ENCODE results near the gene NT5DC2.
A peak's percentile ranks its signal among the peaks of the same experiment; 100 is the strongest.

NT5DC2 gene

DNA sequence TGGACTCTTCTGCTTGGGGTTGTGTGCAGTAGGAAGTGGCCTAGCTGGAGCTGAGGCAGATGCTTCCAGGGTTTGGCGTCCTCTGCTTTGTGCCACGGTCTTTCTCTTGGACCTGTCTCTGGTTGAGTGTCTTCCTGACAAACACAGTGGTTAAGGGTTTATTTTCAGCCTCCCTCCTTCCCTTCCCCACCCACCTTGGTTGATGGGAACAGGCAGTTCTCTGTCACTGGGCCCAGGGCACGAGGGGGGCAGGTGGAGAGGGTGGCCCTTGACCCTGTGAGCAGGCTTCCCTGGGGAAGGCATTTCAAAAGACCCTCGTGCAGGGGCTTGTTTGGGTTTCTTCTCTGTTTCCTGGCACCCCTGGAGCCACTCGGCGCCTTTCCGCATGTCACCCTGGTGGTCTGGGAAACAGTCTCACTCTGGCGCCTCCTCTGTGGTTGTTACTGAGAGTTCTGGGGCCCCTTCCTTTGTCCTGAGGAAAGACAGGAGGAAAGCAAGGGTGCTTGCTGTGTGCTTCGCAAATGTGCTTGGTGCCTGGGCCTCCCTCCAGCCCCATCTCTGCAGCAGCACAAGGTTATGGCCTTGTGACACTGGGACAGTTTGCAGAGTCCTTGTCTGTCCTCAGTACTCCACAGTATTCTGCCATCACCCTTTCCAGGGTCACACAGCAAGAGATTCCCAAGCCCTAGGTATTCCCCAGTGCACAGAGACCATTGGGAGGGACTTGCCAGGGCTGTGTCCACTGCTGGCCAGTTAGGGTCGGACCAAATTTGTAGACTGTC lies 48.8 kb downstream of the NT5DC2 start:
- DNase-seq, result no peak

DNA sequence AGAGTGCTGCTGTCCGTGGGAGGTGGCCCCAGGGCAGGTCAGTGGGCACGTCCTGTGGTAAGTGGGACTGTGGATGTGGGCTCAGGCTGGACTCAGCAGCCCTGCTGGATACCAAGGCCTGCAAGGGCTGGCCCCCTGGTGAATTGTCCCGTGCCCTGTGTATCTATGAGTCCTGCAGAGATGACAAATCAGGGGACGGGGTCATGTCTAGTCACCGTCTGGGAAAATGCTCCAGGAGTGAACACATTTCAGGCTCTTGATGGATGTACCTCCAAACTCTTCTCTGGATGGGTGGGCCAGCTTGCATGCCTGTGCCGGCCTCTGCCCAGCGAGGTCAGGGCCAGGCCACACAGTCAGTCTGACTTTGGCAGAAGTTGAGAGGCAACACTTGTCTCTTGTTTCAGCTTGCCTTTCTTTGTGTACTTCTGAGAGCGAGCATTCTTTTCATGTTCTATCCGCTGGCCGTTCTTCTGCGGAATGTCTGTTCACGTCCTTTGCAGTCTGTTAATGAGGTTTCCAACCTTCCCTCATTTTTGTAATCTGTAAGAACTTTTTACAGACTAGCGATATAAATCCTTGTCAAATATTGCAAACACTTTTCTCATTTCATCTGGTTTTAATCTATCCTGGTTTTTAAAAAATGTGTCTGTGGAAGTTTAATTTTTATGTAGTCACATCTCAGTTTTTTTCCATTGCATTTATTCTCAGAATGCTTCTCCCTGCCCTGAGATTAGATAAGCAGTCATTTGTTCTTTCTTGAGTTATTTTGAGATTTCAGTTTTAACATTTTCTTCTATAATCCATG lies 49.9 kb downstream of the NT5DC2 start:
- no peak for DNase-seq

DNA sequence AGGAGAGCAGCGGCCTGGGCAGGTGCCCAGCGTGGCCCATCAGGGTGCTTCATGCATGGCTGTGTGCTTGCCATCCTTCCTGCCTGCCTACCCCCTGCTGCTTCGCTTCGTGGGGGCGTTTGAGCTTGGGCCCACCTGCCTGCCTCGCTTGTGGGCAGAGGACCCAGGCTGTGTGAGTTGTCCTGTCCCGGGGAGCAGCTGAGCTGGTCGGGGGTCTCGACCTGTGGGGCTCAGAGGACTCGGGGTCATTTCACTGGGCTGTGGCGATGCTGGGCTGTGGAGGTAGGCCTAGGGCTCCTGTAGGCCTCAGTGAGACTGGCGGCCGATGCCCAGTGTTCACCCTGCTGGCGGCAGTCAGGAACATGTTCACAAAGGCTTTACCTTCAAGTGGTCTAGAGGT lies 50.6 kb downstream of the NT5DC2 start:
- no peak for DNase-seq

DNA sequence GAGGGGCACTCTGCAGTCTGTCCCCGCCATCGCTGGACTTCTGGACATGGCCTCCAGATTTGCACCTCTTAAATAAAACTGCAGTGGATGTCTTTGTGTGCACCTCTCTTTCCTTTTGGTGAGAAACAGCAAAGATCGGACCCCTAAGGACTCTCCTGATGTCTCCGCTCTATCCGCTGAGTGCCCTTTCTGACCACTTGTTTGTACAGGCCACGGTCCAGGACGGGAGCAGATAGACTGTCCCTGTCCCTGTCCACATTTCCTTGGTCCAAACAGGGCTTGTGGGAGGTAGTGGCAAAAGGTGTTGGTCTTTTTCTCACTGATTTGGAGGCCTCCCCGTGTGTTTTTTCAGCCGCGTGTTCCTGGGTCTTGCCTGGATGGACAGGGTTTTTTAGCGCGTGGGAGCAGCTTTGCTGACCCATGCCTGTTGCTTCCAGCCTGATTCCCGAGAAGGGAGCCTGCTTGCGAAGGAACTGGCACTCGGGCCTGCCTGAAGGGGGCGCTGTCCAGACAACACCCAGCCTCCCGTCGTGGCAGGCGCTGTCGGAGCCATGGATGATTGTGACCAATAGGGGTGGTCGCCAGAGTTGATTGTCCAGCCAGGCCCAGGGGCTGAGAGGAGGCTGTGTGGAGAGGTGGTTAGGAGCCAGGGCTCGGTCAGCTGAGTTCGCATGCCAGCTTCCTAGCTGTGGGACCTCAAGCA lies 51.7 kb downstream of the NT5DC2 start:
- peak; percentile 75 for DNase-seq

DNA sequence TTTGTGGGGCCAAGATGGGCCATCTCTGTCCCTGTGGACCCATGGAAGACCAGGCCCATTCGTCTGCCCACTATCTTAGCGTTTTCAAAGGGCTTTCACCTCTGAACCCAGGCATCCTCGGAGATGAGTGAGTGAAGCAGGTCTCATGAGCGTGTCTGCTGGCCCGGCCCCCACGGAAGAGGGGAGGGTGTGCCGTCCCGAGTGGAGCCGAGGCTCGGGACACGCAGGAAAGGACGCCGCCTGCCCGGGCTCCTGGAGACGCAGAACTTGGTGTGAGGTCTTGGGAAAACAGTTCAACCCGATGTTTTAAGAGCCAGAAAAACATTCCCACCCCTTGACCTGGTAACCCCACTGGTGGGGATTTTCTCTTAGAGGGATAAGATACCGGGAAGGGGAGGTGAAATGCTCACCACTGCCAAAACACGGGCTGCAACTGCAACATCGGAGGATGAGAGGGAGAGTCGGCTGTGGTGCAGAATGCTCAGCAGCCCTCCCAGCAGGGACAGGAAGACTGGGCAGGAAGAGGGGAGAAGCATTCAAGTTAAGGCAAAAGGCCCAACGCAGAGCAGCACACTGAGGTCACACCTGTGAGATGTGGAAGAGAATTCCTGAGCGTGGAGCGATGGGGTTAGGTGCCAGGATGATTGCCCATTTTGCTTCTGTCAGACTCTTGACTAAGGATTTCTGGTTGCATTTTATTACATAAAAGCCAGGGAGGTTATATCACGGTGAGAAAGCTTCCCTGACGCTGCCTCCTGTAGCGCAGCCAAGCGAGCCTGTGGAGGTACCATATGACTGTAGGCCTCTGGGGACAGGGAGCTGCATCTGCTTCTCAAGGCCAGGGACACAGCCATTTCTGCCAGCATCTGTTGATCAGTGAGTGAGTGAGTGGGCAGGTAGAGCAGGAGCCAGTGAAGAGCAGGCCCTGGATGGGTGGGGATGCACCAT lies 52.6 kb downstream of the NT5DC2 start:
- DNase-seq, result no peak

DNA sequence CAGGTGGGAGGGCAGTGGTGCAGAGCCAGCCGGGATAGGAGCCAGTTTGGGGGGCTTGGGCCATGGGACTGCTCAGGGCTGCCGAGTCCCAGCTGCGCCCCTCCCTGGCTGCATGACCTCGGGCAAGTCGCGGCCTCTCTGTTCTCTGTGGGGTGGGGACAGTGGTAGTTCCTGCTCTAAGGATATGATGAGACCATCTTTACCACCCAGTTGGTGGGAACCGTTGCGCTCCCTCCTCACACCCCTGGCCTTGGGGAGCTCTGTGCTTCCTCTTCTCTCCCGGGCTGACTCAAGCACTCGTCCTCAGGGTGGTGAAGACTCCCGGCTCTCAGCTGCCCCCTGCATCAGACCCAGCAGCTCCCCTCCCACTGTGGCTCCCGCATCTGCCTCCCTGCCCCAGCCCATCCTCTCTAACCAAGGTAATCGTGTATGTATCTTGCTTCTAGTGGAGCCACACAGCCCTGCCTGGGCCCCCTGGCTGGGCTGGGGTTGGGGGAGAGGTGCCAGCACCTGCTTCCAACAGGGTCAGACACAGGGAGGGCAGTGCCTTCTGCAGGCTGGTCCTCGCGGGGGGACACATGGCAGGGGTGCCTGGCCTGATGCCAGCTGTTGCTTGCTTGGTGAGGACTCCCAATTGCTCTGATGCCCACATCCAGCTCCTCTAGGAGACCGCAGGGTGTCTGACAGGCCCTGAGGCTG lies 53.6 kb downstream of the NT5DC2 start:
- DNase-seq, result no peak

DNA sequence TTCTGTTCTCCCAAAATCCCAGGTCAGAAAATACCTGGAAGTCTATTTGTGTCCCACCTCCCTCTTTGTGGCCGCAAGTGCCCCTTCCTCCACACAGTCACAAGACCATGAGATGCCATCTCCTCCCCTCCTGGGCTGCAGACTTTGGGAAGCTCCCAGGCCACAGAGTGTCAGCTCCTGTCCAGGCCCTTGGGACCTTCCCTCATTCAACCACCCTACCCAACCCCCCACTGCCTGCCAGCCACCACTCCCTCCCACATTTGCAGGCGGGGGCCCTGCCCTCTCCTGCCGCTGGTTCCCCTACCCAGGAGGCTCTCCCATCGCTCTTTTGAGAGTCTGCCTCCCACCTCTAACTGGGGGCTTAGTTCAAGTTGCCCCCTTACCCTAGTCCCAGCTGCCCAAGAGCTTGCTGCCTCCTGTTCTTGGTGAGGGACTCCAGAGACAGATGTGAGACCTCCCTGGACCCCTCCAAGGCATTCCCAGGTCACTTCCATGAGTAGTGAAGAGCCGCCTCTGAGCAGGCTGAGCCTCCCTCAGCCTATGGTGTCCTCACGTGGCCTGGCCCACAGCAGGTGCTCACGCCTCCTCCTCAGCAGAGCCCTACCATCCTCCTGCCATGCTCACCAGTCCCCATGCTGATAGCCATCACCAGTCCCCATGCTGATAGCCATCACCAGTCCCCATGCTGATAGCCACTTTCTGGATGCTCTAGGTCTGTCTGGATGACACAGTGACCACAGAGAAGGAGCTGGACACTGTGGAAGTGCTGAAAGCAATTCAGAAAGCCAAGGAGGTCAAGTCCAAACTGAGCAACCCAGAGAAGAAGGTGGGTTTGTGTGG lies 54.4 kb downstream of the NT5DC2 start:
- no peak for DNase-seq

DNA sequence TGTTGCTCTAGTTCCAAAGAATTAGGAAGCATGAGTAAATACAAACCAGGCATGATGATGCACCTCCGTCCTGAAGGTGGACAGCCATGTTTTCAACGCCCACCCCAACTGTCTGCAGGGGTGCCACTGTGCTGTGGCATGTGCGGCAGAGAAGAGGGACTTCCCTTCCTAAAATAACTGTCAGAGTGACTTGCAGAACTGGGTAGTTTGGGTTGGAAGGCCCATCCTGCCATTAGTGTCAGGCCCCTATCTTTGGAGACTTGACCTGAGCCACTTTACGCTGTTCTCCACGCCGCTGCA lies 55.9 kb downstream of the NT5DC2 start:
- no peak for DNase-seq

DNA sequence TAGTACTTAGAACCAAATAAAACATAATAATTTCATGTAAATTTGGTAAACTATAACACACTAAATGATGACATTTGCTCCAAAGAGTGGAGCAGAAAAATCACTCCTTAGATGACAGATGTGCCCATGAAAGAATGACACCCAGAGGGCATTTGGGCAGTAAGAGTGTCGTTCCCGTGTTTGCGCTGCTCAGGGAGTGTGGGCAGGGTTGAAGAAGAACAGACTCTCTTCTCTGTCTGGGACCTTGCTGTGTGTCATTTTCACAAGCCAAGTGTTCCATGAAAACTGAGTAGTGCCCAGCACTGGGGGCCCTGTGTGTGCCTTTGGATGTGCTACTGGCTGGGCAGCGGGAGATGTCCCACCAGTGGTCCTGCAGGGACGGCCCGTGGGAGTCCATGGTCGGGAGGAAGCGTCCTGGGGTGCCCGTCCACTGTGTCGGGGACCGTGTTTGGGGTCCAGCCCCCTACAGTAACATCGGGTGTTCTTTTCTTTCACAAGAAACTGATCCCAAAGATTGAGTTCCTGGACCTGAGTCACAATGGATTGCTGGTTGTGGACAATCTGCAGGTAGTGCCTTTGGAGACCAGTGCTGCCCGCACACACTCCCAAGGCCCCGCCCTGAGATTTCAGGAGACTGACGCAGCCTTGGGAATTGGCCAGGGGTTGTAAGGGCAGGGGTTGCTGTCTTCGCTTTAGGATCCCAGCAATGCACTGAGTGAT lies 56.4 kb downstream of the NT5DC2 start:
- DNase-seq, result no peak

Measured in islet precursor cell (in vitro differentiated cells).